Activated CD4-positive, alpha-beta memory T cell treated with anti-CD3 and anti-CD28 coated beads for 36 hours (primary cell): ENCODE measurements around the gene XXYLT1. TPM values are rescaled to one million over a fixed set of nuclear protein-coding genes. Genes with fewer than 3 reads are reported as not detected.
"Not testable (repeated sequence)": the region's sequence is repeated elsewhere in the genome, so short reads cannot be mapped to it uniquely, and the experiment has no call there.

Experiments
- CTCF ChIA-PET: fragments of 350-600 bp; sonication (Branson Sonifier 250); formaldehyde crosslinking; loops from one replicate; lab custom pipeline; 2021; ENCODE audit warnings: antibody characterized with exemption, inconsistent platforms; lab: Charles Lee
- POLR2A ChIA-PET: fragments of 350-600 bp; sonication (Branson Sonifier 250); formaldehyde crosslinking; loops from one replicate; lab custom pipeline; 2021; ENCODE audit warnings: antibody characterized with exemption; lab: Charles Lee
- DNase-seq: peaks from one replicate; pipeline ENCODE4 v3.0.0-alpha.2; 2020
- H3K27ac Mint-ChIP-seq: one replicate; pipeline ENCODE4 v1.8.0; 2021; ENCODE audit warnings: mixed read lengths
- H3K27me3 Mint-ChIP-seq: one replicate; pipeline ENCODE4 v1.8.0; 2021; ENCODE audit warnings: mixed read lengths
- H3K36me3 Mint-ChIP-seq: one replicate; pipeline ENCODE4 v1.8.0; 2021; ENCODE audit warnings: mixed read lengths
- H3K4me1 Mint-ChIP-seq: one replicate; pipeline ENCODE4 v1.8.0; 2021; ENCODE audit warnings: low read depth, mixed read lengths
- H3K4me3 Mint-ChIP-seq: one replicate; pipeline ENCODE4 v1.8.0; 2021; ENCODE audit warnings: mild to moderate bottlenecking, mixed read lengths
- H3K9me3 Mint-ChIP-seq: one replicate; pipeline ENCODE4 v1.8.0; 2021; ENCODE audit warnings: mixed read lengths
- intact Hi-C: fragments of 100-400 bp; cut with micrococcal nuclease; formaldehyde crosslinking; loops from one replicate; pipeline ENCODE4 v1.15.1; 2023
- total RNA-seq, 2 experiments: library from RNA; stranded (reverse); gene quantifications; one replicate each; pipeline ENCODE4 v1.2.3, GENCODE V29; 2021

XXYLT1 gene
- total RNA-seq, 2 experiments from 2014 or later = 3.3 to 4.4 TPM

- H3K4me3 Mint-ChIP-seq = no peak overlapping the region
- H3K4me1 Mint-ChIP-seq = no peaks in the 10 kb centered on the region
- H3K27ac Mint-ChIP-seq = no peak overlapping the region
- H3K9me3 Mint-ChIP-seq = no peaks in the 10 kb centered on the region
- CTCF ChIA-PET = interaction anchor here (0.9 kb wide), 1 partner anchor 430 kb away, joined by 5 read pairs; no protein-coding TSS in a partner anchor
- H3K36me3 Mint-ChIP-seq = no peaks in the 10 kb centered on the region
- DNase-seq = no peak
- POLR2A ChIA-PET = no interaction called here
- H3K27me3 Mint-ChIP-seq = no peaks in the 10 kb centered on the region
- intact Hi-C loops = no loop called here
Measured at GRCh38 chr3:195112361-195112791, 158.6 kb downstream of the XXYLT1 start.

- CTCF ChIA-PET = no interaction called here
- DNase-seq = no peak
- POLR2A ChIA-PET = no interaction called here
Measured at GRCh38 chr3:195111766-195112165, 159.2 kb downstream of the XXYLT1 start.

GRCh38 chr3:195111319-195111705 lies 159.6 kb downstream of the XXYLT1 start:
- CTCF ChIA-PET = no interaction called here
- Mint-ChIP-seq H3K27ac (no peak overlapping the region), H3K4me3 (no peak overlapping the region), H3K4me1 (peaks cover under 1% of the 10 kb centered on the region), H3K36me3 (no peaks in the 10 kb centered on the region), H3K27me3 (no peaks in the 10 kb centered on the region), H3K9me3 (no peaks in the 10 kb centered on the region)
- POLR2A ChIA-PET = no interaction called here
- no peak for DNase-seq
- intact Hi-C loops = no loop called here

More at GRCh38 chr3:195111766-195112165, 159.2 kb downstream of the XXYLT1 start:
- Mint-ChIP-seq H3K4me1 (no peaks in the 10 kb centered on the region), H3K36me3 (no peaks in the 10 kb centered on the region), H3K4me3 (no peak overlapping the region), H3K27ac (no peak overlapping the region), H3K27me3 (no peaks in the 10 kb centered on the region), H3K9me3 (no peaks in the 10 kb centered on the region)
- intact Hi-C loops = no loop called here

GRCh38 chr3:195110647-195111318 lies 160.2 kb downstream of the XXYLT1 start:
- DNase-seq = no peak
- CTCF ChIA-PET = no interaction called here
- POLR2A ChIA-PET = no interaction called here
- no peak overlapping the region for H3K4me3 Mint-ChIP-seq
- H3K4me1 Mint-ChIP-seq = peaks cover 4% of the 10 kb centered on the region
- no peaks in the 10 kb centered on the region for H3K36me3 Mint-ChIP-seq
- no peaks in the 10 kb centered on the region for H3K27me3 Mint-ChIP-seq
- no peaks in the 10 kb centered on the region for H3K9me3 Mint-ChIP-seq
- intact Hi-C loops = no loop called here
- H3K27ac Mint-ChIP-seq = no peak overlapping the region

- ChIA-PET POLR2A (no interaction called here), CTCF (interaction anchor here (3.8 to 6.0 kb wide), 2 partner anchors 426 to 437 kb away, joined by 23 to 64 read pairs; partner anchors contain the start of gene LSG1)
- no peaks in the 10 kb centered on the region for H3K27me3 Mint-ChIP-seq
- no peak for DNase-seq
- no peak overlapping the region for H3K27ac Mint-ChIP-seq
- no peak overlapping the region for H3K4me3 Mint-ChIP-seq
- no peaks in the 10 kb centered on the region for H3K36me3 Mint-ChIP-seq
- H3K4me1 Mint-ChIP-seq = peaks cover 4% of the 10 kb centered on the region
- H3K9me3 Mint-ChIP-seq = no peaks in the 10 kb centered on the region
- intact Hi-C loops = loop anchor here (5.0 to 10.0 kb wide), 2 partner anchors 344 to 777 kb away; no protein-coding TSS in a partner anchor
Measured at GRCh38 chr3:195109098-195109657, 161.8 kb downstream of the XXYLT1 start.

- Mint-ChIP-seq H3K4me3 (no peak overlapping the region), H3K36me3 (no peaks in the 10 kb centered on the region), H3K27ac (no peak overlapping the region), H3K4me1 (peaks cover 4% of the 10 kb centered on the region), H3K9me3 (no peaks in the 10 kb centered on the region), H3K27me3 (no peaks in the 10 kb centered on the region)
- DNase-seq = no peak
- ChIA-PET POLR2A (interaction anchor here (0.5 kb wide), 1 partner anchor 963 kb away, joined by 3 read pairs; no protein-coding TSS in a partner anchor), CTCF (interaction anchor here (1.0 to 6.0 kb wide), 9 partner anchors 15 to 436 kb away, joined by 3 to 64 read pairs (median 5); partner anchors contain the start of gene LSG1)
- intact Hi-C loops = loop anchor here (5.0 to 10.0 kb wide), 2 partner anchors 343 to 775 kb away; no protein-coding TSS in a partner anchor
Measured at GRCh38 chr3:195107593-195107992, 163.4 kb downstream of the XXYLT1 start.

GRCh38 chr3:195107031-195107430 lies 163.9 kb downstream of the XXYLT1 start:
- not testable (repeated sequence) for H3K27me3 Mint-ChIP-seq, H3K36me3 Mint-ChIP-seq, H3K27ac Mint-ChIP-seq, H3K4me3 Mint-ChIP-seq, H3K9me3 Mint-ChIP-seq, DNase-seq, H3K4me1 Mint-ChIP-seq
- ChIA-PET CTCF (interaction anchor here (0.6 to 6.0 kb wide), 28 partner anchors 9 to 479 kb away, joined by 3 to 64 read pairs (median 5); partner anchors contain the start of gene LSG1), POLR2A (interaction anchor here (0.5 kb wide), 1 partner anchor 963 kb away, joined by 3 read pairs; no protein-coding TSS in a partner anchor)
- intact Hi-C loops = loop anchor here (5.0 to 10.0 kb wide), 2 partner anchors 342 to 775 kb away; no protein-coding TSS in a partner anchor

- intact Hi-C loops = loop anchor here (1.0 to 10.0 kb wide), 3 partner anchors 342 to 774 kb away; no protein-coding TSS in a partner anchor
Measured at GRCh38 chr3:195106418-195106906, 164.5 kb downstream of the XXYLT1 start.

GRCh38 chr3:195105841-195106417 lies 165.0 kb downstream of the XXYLT1 start:
- DNase-seq = no peak
- CTCF ChIA-PET = interaction anchor here (1.0 to 6.0 kb wide), 9 partner anchors 10 to 463 kb away, joined by 3 to 64 read pairs (median 5); partner anchors contain the start of gene LSG1
- no peak overlapping the region for H3K4me3 Mint-ChIP-seq
- no peaks in the 10 kb centered on the region for H3K27me3 Mint-ChIP-seq
- H3K9me3 Mint-ChIP-seq = no peaks in the 10 kb centered on the region
- peaks cover 4% of the 10 kb centered on the region for H3K4me1 Mint-ChIP-seq
- H3K27ac Mint-ChIP-seq = no peak overlapping the region
- intact Hi-C loops = loop anchor here (1.0 to 10.0 kb wide), 3 partner anchors 341 to 774 kb away; no protein-coding TSS in a partner anchor
- POLR2A ChIA-PET = no interaction called here
- H3K36me3 Mint-ChIP-seq = no peaks in the 10 kb centered on the region

More at GRCh38 chr3:195106418-195106906, 164.5 kb downstream of the XXYLT1 start:
- ChIA-PET CTCF (interaction anchor here (0.6 to 6.0 kb wide), 27 partner anchors 9 to 478 kb away, joined by 3 to 64 read pairs (median 5); partner anchors contain the start of gene LSG1), POLR2A (no interaction called here)
- no peaks in the 10 kb centered on the region for H3K9me3 Mint-ChIP-seq
- no peak overlapping the region for H3K27ac Mint-ChIP-seq
- H3K4me1 Mint-ChIP-seq = peaks cover 4% of the 10 kb centered on the region
- H3K4me3 Mint-ChIP-seq = no peak overlapping the region
- no peaks in the 10 kb centered on the region for H3K36me3 Mint-ChIP-seq
- no peaks in the 10 kb centered on the region for H3K27me3 Mint-ChIP-seq
- peak; percentile 71 for DNase-seq

- Mint-ChIP-seq H3K27ac (no peak overlapping the region), H3K27me3 (no peaks in the 10 kb centered on the region), H3K9me3 (no peaks in the 10 kb centered on the region), H3K4me1 (peaks cover 4% of the 10 kb centered on the region), H3K36me3 (no peaks in the 10 kb centered on the region), H3K4me3 (no peak overlapping the region)
- ChIA-PET POLR2A (no interaction called here), CTCF (interaction anchor here (1.2 to 6.0 kb wide), 5 partner anchors 32 to 433 kb away, joined by 3 to 64 read pairs (median 5); partner anchors contain the start of gene LSG1)
- intact Hi-C loops = loop anchor here (5.0 to 10.0 kb wide), 2 partner anchors 341 to 773 kb away; no protein-coding TSS in a partner anchor
- DNase-seq = no peak
Measured at GRCh38 chr3:195105389-195105788, 165.6 kb downstream of the XXYLT1 start.

- no peak overlapping the region for H3K27ac Mint-ChIP-seq
- H3K9me3 Mint-ChIP-seq = no peaks in the 10 kb centered on the region
- H3K36me3 Mint-ChIP-seq = no peaks in the 10 kb centered on the region
- no peaks in the 10 kb centered on the region for H3K27me3 Mint-ChIP-seq
- intact Hi-C loops = loop anchor here (10.0 kb wide), 1 partner anchor 340 kb away; no protein-coding TSS in a partner anchor
- no peak for DNase-seq
- ChIA-PET POLR2A (no interaction called here), CTCF (interaction anchor here (1.2 to 6.0 kb wide), 3 partner anchors 12 to 422 kb away, joined by 3 to 64 read pairs (median 3); no protein-coding TSS in a partner anchor)
- H3K4me1 Mint-ChIP-seq = peaks cover 4% of the 10 kb centered on the region
- no peak overlapping the region for H3K4me3 Mint-ChIP-seq
Measured at GRCh38 chr3:195104340-195104739, 166.6 kb downstream of the XXYLT1 start.
